Spleen (tissue), 7 donors: ENCODE data around the gene ST6GALNAC5.
"Not testable (repeated sequence)": the region's sequence is repeated elsewhere in the genome, so short reads cannot be mapped to it uniquely, and the experiment has no call there.

Experiments used
- CTCF ChIP-seq, 11 experiments: fragments of 200-600 bp in 7 of 11; fragments of 450-650 bp in 4 of 11; sonication (generic) in 4 of 11; IDR thresholded peaks in 8 of 11; conservative IDR thresholded peaks in 3 of 11; 1 replicate in 7 of 11; 2 replicates in 4 of 11; pipeline versions ENCODE4 v1.4.0 to v1.8.0; 2016 to 2021; ENCODE audit warnings: antibody characterized with exemption in 11 of 11, inconsistent platforms in 4 of 11, mild to moderate bottlenecking in 1 of 11
- POLR2A ChIP-seq, 3 donors: fragments of 450-650 bp; IDR thresholded peaks; one replicate each; pipeline ENCODE4 v1.5.1; 2017; ENCODE audit warnings: antibody characterized with exemption in 3 of 3, mild to moderate bottlenecking in 1 of 3
- POLR2AphosphoS5 ChIP-seq, 3 donors: sonication (generic); formaldehyde crosslinking; IDR thresholded peaks; one replicate each; pipeline ENCODE4 v1.5.1; 2017; ENCODE audit warnings: antibody characterized with exemption in 3 of 3
- donor health status: DM: no; HTN: no; CAD: no; lungs with moderate emphysema.
- donor health status: DM: no; HTN: no; CAD: no.
- donor health status: DM: no; HTN: no; CAD: no.

- not testable (repeated sequence) for TF ChIP-seq CTCF (IDR thresholded peaks at IDR 0.05 in 8 of 11, conservative IDR thresholded peaks at IDR 0.05 in 3 of 11); POLR2AphosphoS5 (IDR thresholded peaks at IDR 0.05); POLR2A (IDR thresholded peaks at IDR 0.05)
Measured at GRCh38 chr1:76981267-76981666, 114.0 kb downstream of the ST6GALNAC5 start.
